B cell (primary cell): Measurements from ENCODE around the gene HOMER1. TPM values are rescaled to one million over a fixed set of nuclear protein-coding genes. Genes with fewer than 3 reads are reported as not detected.

Source experiments
- ATAC-seq: fragments of 200-7000 bp; cut with Tn5 transposase; one replicate; pipeline ENCODE4 v1.10.0; 2021; ENCODE audit warnings: low read depth, mild to moderate bottlenecking, moderate number of reproducible peaks, moderate library complexity
- CTCF ChIA-PET: fragments of 350-600 bp; sonication (Branson Sonifier 250); formaldehyde crosslinking; loops from one replicate; lab custom pipeline; 2021; ENCODE audit warnings: antibody characterized with exemption, inconsistent platforms; lab: Charles Lee
- POLR2A ChIA-PET: fragments of 350-600 bp; sonication (Branson Sonifier 250); formaldehyde crosslinking; loops from one replicate; lab custom pipeline; 2021; ENCODE audit warnings: antibody characterized with exemption; lab: Charles Lee
- DNase-seq: peaks from one replicate; pipeline ENCODE4 v3.0.0; 2013
- H2AFZ ChIP-seq: 2 replicates; pipeline ENCODE4 v1.6.1; 2012; ENCODE audit warnings: mild to moderate bottlenecking, low read depth, low read length; ENCODE audit not compliant: insufficient read depth, poor library complexity, severe bottlenecking
- H3K27ac ChIP-seq, 2 donors: 1 replicate in 1 of 2; 2 replicates in 1 of 2; pipeline ENCODE4 v1.5.1; 2012 to 2013; ENCODE audit warnings: low read length in 2 of 2, mild to moderate bottlenecking in 2 of 2, moderate library complexity in 1 of 2
- H3K27me3 ChIP-seq, 4 experiments: fragments of 200-600 bp in 1 of 4; sonication (generic) in 1 of 4; replicated peaks in 1 of 4; 1 replicate in 2 of 4; 2 replicates in 2 of 4; pipeline versions ENCODE4 v1.6.1 to v1.7.0; 2013 to 2016; ENCODE audit warnings: low read length in 3 of 4, mild to moderate bottlenecking in 2 of 4, mixed read lengths in 1 of 4, moderate library complexity in 1 of 4; ENCODE audit not compliant: insufficient read depth in 4 of 4, control insufficient read depth in 3 of 4; ENCODE audit errors: control extremely low read depth in 1 of 4
- H3K36me3 ChIP-seq, 2 experiments: replicated peaks in 1 of 2; 1 replicate in 1 of 2; 2 replicates in 1 of 2; pipeline versions ENCODE4 v1.6.1 to v1.7.1; 2013; ENCODE audit warnings: low read length in 1 of 2; ENCODE audit not compliant: insufficient read depth in 2 of 2, control insufficient read depth in 1 of 2; ENCODE audit errors: control extremely low read depth in 1 of 2, extremely low read depth in 1 of 2
- H3K4me1 ChIP-seq, 2 donors: fragments of 200-600 bp in 1 of 2; sonication (generic) in 1 of 2; 1 replicate in 1 of 2; 2 replicates in 1 of 2; pipeline versions ENCODE4 v1.5.1 to v1.6.1; 2013 to 2017; ENCODE audit warnings: low read length in 2 of 2; ENCODE audit not compliant: control insufficient read depth in 2 of 2, insufficient read depth in 2 of 2
- H3K4me2 ChIP-seq: replicated peaks from 2 replicates; pipeline ENCODE3; 2012; ENCODE audit warnings: mild to moderate bottlenecking, low read depth, low read length; ENCODE audit not compliant: poor library complexity, severe bottlenecking
- H3K4me3 ChIP-seq, 5 experiments: fragments of 200-600 bp in 1 of 5; sonication (generic) in 1 of 5; 1 replicate in 3 of 5; 2 replicates in 2 of 5; pipeline versions ENCODE4 v1.5.1 to v1.7.0; 2011 to 2016; ENCODE audit warnings: low read length in 4 of 5, mild to moderate bottlenecking in 4 of 5, low read depth in 2 of 5, control low read depth in 1 of 5, moderate library complexity in 1 of 5; ENCODE audit not compliant: insufficient read depth in 1 of 5; ENCODE audit errors: control extremely low read depth in 1 of 5, extremely low read depth in 1 of 5
- H3K79me2 ChIP-seq: fragments of 200-600 bp; sonication (generic); one replicate; pipeline ENCODE4 v1.6.0; 2016; ENCODE audit warnings: low read length; ENCODE audit not compliant: control insufficient read depth, insufficient read depth
- H3K9ac ChIP-seq: fragments of 200-600 bp; sonication (generic); 2 replicates; pipeline ENCODE4 v1.6.1; 2017; ENCODE audit warnings: mild to moderate bottlenecking, low read length, moderate library complexity
- H3K9me3 ChIP-seq, 3 donors: one replicate each; pipeline versions ENCODE4 v1.6.1 to v1.7.1; 2013; ENCODE audit warnings: low read length in 2 of 3; ENCODE audit not compliant: control insufficient read depth in 2 of 3, insufficient read depth in 1 of 3; ENCODE audit errors: control extremely low read depth in 1 of 3
- H4K20me1 ChIP-seq: 2 replicates; pipeline ENCODE4 v1.6.0; 2012; ENCODE audit warnings: mild to moderate bottlenecking, low read length; ENCODE audit not compliant: insufficient read depth, control insufficient read depth, poor library complexity, severe bottlenecking
- H3K27ac Mint-ChIP-seq: one replicate; pipeline ENCODE4 v1.8.0; 2021; ENCODE audit warnings: mixed read lengths
- H3K27me3 Mint-ChIP-seq: one replicate; pipeline ENCODE4 v1.8.0; 2021; ENCODE audit warnings: mixed read lengths
- H3K4me1 Mint-ChIP-seq: one replicate; pipeline ENCODE4 v1.8.0; 2021; ENCODE audit warnings: mixed read lengths
- H3K4me3 Mint-ChIP-seq: one replicate; pipeline ENCODE4 v1.8.0; 2021; ENCODE audit warnings: mixed read lengths
- H3K9me3 Mint-ChIP-seq: one replicate; pipeline ENCODE4 v1.8.0; 2022; ENCODE audit warnings: mixed read lengths; ENCODE audit not compliant: insufficient read depth
- EZH2 ChIP-seq: IDR thresholded peaks from 2 replicates; pipeline ENCODE4 v1.6.1; 2012; ENCODE audit warnings: borderline replicate concordance, low read depth, mild to moderate bottlenecking, moderate library complexity, low read length; ENCODE audit not compliant: insufficient read depth, poor library complexity, severe bottlenecking
- WGBS: methylation state at CpG from one replicate; pipeline ENCODE4 v1.1.5; 2013; ENCODE audit warnings: missing lambda C conversion rate; ENCODE audit not compliant: insufficient coverage; 5-methylcytosine and 5-hydroxymethylcytosine counted together
- intact Hi-C: fragments of 100-400 bp; cut with micrococcal nuclease; formaldehyde crosslinking; loops from one replicate; pipeline ENCODE4 v1.10.0; 2022
- polyA plus RNA-seq: library from polyadenylated mRNA; depleted of rRNA; stranded (reverse); fragments of >200 nt; gene quantifications from 2 replicates; pipeline ENCODE4 v1.2.3, GENCODE V29; 2012
- total RNA-seq, 2 donors: library from RNA; stranded (reverse); fragments of 120-200 nt in 1 of 2; gene quantifications; 1 replicate in 1 of 2; 2 replicates in 1 of 2; pipeline versions ENCODE4 v1.2.3 to v1.2.4, GENCODE V29; 2013 to 2022
- TF ChIP-seq, protein P1 (sequence below): fragments of 200-600 bp; IDR thresholded peaks from one replicate; pipeline ENCODE4 v1.8.0; 2022; ENCODE audit warnings: antibody characterized with exemption, mild to moderate bottlenecking

The HOMER1 gene
- total and polyA plus RNA-seq, 2 donors (not counting 1 experiment from before 2014, with no cell fraction given), result 0.63 to 5.4 TPM

DNA sequence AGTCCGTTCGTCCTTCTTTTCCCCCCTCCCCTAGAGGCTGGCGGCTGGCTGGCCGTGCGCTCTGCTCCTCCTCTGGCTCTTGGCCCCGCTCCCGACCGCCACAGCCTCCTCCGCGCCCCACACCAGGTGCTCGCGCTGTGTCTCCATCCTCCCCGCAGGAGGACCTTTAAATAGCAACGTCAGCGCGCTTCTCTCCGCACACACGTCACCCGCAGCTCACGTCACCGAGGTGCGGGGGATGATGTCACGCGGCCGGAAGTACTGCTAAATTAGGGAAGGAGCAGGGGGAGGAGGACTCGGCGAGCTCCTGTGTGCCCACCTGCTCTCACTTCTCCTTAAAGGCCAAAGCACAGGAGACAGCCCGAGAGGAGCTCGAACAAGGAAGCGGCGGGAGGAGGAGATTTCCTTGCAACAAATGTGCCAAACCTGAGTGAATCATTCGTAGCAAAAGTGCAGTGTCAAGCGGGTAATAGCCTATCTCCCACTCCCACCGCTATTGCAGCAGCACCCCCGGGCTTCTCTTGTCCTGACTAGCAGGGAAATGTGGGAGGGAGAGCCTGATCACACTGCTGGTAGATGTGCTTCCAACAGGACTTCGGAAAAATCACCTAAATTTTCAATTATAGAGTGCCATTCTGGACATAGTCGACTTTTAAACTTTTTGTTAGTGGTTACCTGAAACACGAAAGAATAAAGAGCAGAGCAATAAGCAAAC lies 614 bp upstream of the HOMER1 start:
- peak; percentile 98 for DNase-seq
- H3K27me3 Mint-ChIP-seq, result peaks cover 29% of the 10 kb centered on the region
- peak overlapping the region; percentile 100 for H3K4me3 Mint-ChIP-seq
- no peak for TF ChIP-seq EZH2
- no peaks in the 10 kb centered on the region for H3K9me3 Mint-ChIP-seq
- Histone ChIP-seq H3K9ac (peak overlapping the region; percentile 96), H3K27ac (peak overlapping the region; percentile 89 to 94), H3K79me2 (no peaks in the 10 kb centered on the region), H3K4me3 (peak overlapping the region; percentile 32 to 85 (median 76)), H2AFZ (peak overlapping the region; percentile 74), H3K9me3 (peaks cover 0 to 4% (median 0%) of the 10 kb centered on the region in 3 donors), H3K4me2 (peak overlapping the region; percentile 98), H3K36me3 (no peaks in the 10 kb centered on the region), H3K4me1 (peaks cover 26 to 29% of the 10 kb centered on the region in 2 donors), H4K20me1 (no peaks in the 10 kb centered on the region), H3K27me3 (peaks cover 5 to 31% (median 28%) of the 10 kb centered on the region in 4 experiments)
- peak; percentile 79 for ATAC-seq
- POLR2A ChIA-PET, result interaction anchor here (0.6 to 1.0 kb wide), 3 partner anchors 98 to 1154 kb away, joined by 3 to 5 read pairs (median 4); partner anchors contain the start of gene SCAMP1
- CTCF ChIA-PET, result interaction anchor here (1.3 to 1.6 kb wide), 2 partner anchors 13 to 98 kb away, joined by 3 to 4 read pairs; partner anchors contain the start of gene TENT2
- peak overlapping the region; percentile 100 for H3K27ac Mint-ChIP-seq
- intact Hi-C loops, result loop anchor here (1.0 to 5.0 kb wide), 7 partner anchors 98 to 1887 kb away; partner anchors contain the start of genes AP3B1, ARSB, MTX3 and SCAMP1
- WGBS, result 0% methylated on average over 32 of the region's 38 CpGs
- peaks cover 36% of the 10 kb centered on the region for H3K4me1 Mint-ChIP-seq

DNA sequence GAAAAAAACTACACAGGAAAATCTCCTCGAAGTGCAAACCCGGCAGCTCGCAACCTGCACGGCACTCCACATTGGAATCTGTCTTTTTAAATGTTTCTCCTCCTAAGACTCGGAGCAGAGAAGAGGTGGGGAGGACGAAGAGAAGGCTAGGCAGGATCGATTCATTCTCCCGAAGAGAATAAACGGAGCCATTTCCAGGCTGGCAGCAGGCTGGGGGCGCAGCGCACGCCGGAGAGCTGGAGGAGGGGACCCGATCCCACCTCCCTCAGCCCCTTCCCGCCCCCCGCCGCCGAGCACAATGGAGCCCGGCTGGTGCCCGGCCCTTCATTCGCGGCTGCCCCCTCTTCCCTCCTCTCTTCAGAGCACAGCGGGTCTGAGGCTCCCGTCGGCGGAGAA lies 628 bp downstream of the HOMER1 start:
- no peak for TF ChIP-seq EZH2
- TF ChIP-seq, protein P1, sequence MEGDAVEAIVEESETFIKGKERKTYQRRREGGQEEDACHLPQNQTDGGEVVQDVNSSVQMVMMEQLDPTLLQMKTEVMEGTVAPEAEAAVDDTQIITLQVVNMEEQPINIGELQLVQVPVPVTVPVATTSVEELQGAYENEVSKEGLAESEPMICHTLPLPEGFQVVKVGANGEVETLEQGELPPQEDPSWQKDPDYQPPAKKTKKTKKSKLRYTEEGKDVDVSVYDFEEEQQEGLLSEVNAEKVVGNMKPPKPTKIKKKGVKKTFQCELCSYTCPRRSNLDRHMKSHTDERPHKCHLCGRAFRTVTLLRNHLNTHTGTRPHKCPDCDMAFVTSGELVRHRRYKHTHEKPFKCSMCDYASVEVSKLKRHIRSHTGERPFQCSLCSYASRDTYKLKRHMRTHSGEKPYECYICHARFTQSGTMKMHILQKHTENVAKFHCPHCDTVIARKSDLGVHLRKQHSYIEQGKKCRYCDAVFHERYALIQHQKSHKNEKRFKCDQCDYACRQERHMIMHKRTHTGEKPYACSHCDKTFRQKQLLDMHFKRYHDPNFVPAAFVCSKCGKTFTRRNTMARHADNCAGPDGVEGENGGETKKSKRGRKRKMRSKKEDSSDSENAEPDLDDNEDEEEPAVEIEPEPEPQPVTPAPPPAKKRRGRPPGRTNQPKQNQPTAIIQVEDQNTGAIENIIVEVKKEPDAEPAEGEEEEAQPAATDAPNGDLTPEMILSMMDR, result no peak
- Histone ChIP-seq H3K4me1 (peaks cover 26 to 29% of the 10 kb centered on the region in 2 donors), H3K9ac (peak overlapping the region; percentile 96), H4K20me1 (no peaks in the 10 kb centered on the region), H2AFZ (peak overlapping the region; percentile 74), H3K4me2 (peak overlapping the region; percentile 98), H3K27ac (peak overlapping the region in 1 of 2 donors; percentile 89), H3K79me2 (no peaks in the 10 kb centered on the region), H3K27me3 (peaks cover 5 to 31% (median 28%) of the 10 kb centered on the region in 4 experiments), H3K36me3 (no peaks in the 10 kb centered on the region), H3K4me3 (peak overlapping the region; percentile 47 to 85 (median 76)), H3K9me3 (peaks cover 0 to 4% (median 0%) of the 10 kb centered on the region in 3 donors)
- Mint-ChIP-seq H3K9me3 (no peaks in the 10 kb centered on the region), H3K4me1 (peaks cover 36% of the 10 kb centered on the region), H3K27ac (peak overlapping the region; percentile 62), H3K27me3 (peaks cover 29% of the 10 kb centered on the region), H3K4me3 (peak overlapping the region; percentile 100)
- 3% methylated on average over 25 of the region's 26 CpGs for WGBS
- ATAC-seq, result no peak
- intact Hi-C loops, result loop anchor here (5.0 kb wide), 2 partner anchors 479 to 1886 kb away; partner anchors contain the start of gene MTX3
- ChIA-PET CTCF (interaction anchor here (1.6 kb wide), 1 partner anchor 99 kb away, joined by 4 read pairs; the partner anchor contains the start of gene TENT2), POLR2A (interaction anchor here (0.6 kb wide), 3 partner anchors 9 to 51 kb away, joined by 3 to 4 read pairs (median 3); no protein-coding TSS in a partner anchor)
- no peak for DNase-seq
